PC-3 (cell line): ENCODE results near the gene SMPX. TPM values are rescaled to one million over a fixed set of nuclear protein-coding genes. Genes with fewer than 3 reads are reported as not detected.

Experiments used
- ATAC-seq: fragments of 200-7000 bp; cut with Tn5 transposase; 2 replicates; pipeline ENCODE4 v1.9.1; 2020; ENCODE audit warnings: mild to moderate bottlenecking, moderate library complexity
- BruUV-seq: library from RNA; stranded (reverse); fragments of 400-500 nt; replicated peaks from 2 replicates; lab custom pipeline; 2021; lab: Mats Ljungman, UMichigan
- CTCF ChIA-PET: fragments of 300-600 bp; sonication (Branson Sonifier 250); formaldehyde crosslinking; loops from one replicate; lab custom pipeline; 2022; ENCODE audit warnings: antibody characterized with exemption; lab: Charles Lee
- POLR2A ChIA-PET: fragments of 300-600 bp; sonication (Branson Sonifier 250); formaldehyde crosslinking; loops from one replicate; lab custom pipeline; 2022; ENCODE audit warnings: antibody characterized with exemption; ENCODE audit not compliant: unreplicated experiment; lab: Charles Lee
- DNase-seq: peaks from one replicate; pipeline ENCODE4 v3.0.0-alpha.2; 2015
- H2AFZ ChIP-seq: fragments of 300-600 bp; sonication (generic); 2 replicates; pipeline ENCODE4 v1.6.0; 2016; ENCODE audit warnings: antibody characterized with exemption, low read length
- H3F3A ChIP-seq: fragments of 300-600 bp; sonication (generic); one replicate; pipeline ENCODE4 v1.6.0; 2017; ENCODE audit warnings: antibody characterized with exemption, low read length, control low read depth, mild to moderate bottlenecking; ENCODE audit not compliant: unreplicated experiment
- H3K27ac ChIP-seq: fragments of 300-600 bp; sonication (generic); 2 replicates; pipeline ENCODE4 v1.5.1; 2016; ENCODE audit warnings: mild to moderate bottlenecking, low read length
- H3K27me3 ChIP-seq: fragments of 300-600 bp; sonication (generic); 2 replicates; pipeline ENCODE4 v1.6.1; 2016; ENCODE audit warnings: low read length, mixed read lengths
- H3K36me3 ChIP-seq: fragments of 300-600 bp; sonication (generic); 2 replicates; pipeline ENCODE4 v1.6.1; 2016; ENCODE audit warnings: low read depth, mixed run types, low read length, mixed read lengths
- H3K4me1 ChIP-seq: fragments of 300-600 bp; sonication (generic); 2 replicates; pipeline ENCODE4 v1.5.1; 2016; ENCODE audit warnings: low read length; ENCODE audit not compliant: insufficient read depth
- H3K4me2 ChIP-seq: fragments of 300-600 bp; sonication (generic); 2 replicates; pipeline ENCODE4 v1.6.0; 2016; ENCODE audit warnings: low read length
- H3K4me3 ChIP-seq: fragments of 300-600 bp; sonication (generic); 2 replicates; pipeline ENCODE4 v1.5.1; 2016; ENCODE audit warnings: mild to moderate bottlenecking, low read length, mixed read lengths
- H3K79me2 ChIP-seq: fragments of 300-600 bp; sonication (generic); 2 replicates; pipeline ENCODE4 v1.6.1; 2017; ENCODE audit warnings: low read length, mixed read lengths
- H3K9ac ChIP-seq: fragments of 300-600 bp; sonication (generic); 2 replicates; pipeline ENCODE4 v1.6.0; 2016; ENCODE audit warnings: mild to moderate bottlenecking, low read length
- H3K9me2 ChIP-seq: fragments of 300-600 bp; sonication (generic); replicated peaks from 2 replicates; pipeline ENCODE4 v1.6.1; 2016; ENCODE audit warnings: mixed run types, low read length, mixed read lengths
- H3K9me3 ChIP-seq: fragments of 300-600 bp; sonication (generic); 2 replicates; pipeline ENCODE4 v1.6.1; 2016; ENCODE audit warnings: low read length, mixed read lengths
- H4K20me1 ChIP-seq: fragments of 300-600 bp; sonication (generic); 2 replicates; pipeline ENCODE4 v1.6.1; 2016; ENCODE audit warnings: low read length, mixed read lengths
- EZH2 ChIP-seq: fragments of 300-600 bp; sonication (generic); IDR thresholded peaks from one replicate; pipeline ENCODE4 v1.6.1; 2017; ENCODE audit warnings: antibody characterized with exemption, mild to moderate bottlenecking, low read length; ENCODE audit not compliant: unreplicated experiment
- EZH2phosphoT487 ChIP-seq: fragments of 300-600 bp; sonication (generic); IDR thresholded peaks from 2 replicates; pipeline ENCODE4 v1.6.1; 2018; ENCODE audit warnings: mild to moderate bottlenecking, antibody characterized with exemption, low read length, borderline replicate concordance
- intact Hi-C: fragments of 100-400 bp; cut with micrococcal nuclease; formaldehyde crosslinking; loops from 2 replicates; pipeline ENCODE4 v1.9.0; 2023
- total RNA-seq: library from RNA; depleted of rRNA; stranded (reverse); fragments of >200 nt; gene quantifications from 2 replicates; pipeline ENCODE4 v1.2.3, GENCODE V29; 2014
- TF ChIP-seq, protein P1 (sequence below): fragments of 300-600 bp; sonication (generic); conservative IDR thresholded peaks from 2 replicates; pipeline ENCODE4 v1.5.1; 2017; ENCODE audit warnings: antibody characterized with exemption, low read depth, mild to moderate bottlenecking, low read length

The SMPX gene
- total RNA-seq, 1 experiment from 2014 or later, result not detected

DNA sequence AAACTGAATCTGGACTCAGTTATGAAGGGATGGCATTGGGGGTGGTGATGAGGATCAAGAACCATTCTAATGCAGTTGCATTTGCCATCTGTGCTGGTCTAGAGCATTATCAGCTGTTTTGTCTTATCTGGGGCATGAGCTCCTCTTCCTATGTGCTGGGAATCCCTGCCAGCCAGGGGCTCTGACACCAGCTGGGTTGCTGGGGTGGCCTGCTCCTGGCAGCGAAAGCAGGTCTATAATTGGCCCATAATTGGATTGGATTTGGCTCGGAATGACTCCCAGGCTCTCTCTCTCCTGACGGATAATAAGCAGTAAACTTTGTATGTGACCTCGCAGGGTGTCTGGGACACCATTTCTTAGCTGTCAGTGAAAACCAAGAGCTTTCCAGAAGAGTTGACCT is 34.1 kb downstream of the SMPX start:
- no peak overlapping the region for H3K4me2 ChIP-seq
- H3K36me3 ChIP-seq, result no peaks in the 10 kb centered on the region
- H3K9me3 ChIP-seq, result no peaks in the 10 kb centered on the region
- H3K9me2 ChIP-seq, result no peaks in the 10 kb centered on the region
- intact Hi-C loops, result loop anchor here (2.0 to 10.0 kb wide), 2 partner anchors 99 to 243 kb away; no protein-coding TSS in a partner anchor
- H3K27me3 ChIP-seq, result no peaks in the 10 kb centered on the region
- no peak overlapping the region for H3K9ac ChIP-seq
- CTCF ChIA-PET, result no interaction called here
- no peak overlapping the region for H2AFZ ChIP-seq
- no TSS peak for BruUV-seq
- no peak for DNase-seq
- ATAC-seq, result no peak
- no peak overlapping the region for H3K27ac ChIP-seq
- no peaks in the 10 kb centered on the region for H3K4me1 ChIP-seq
- no peaks in the 10 kb centered on the region for H3K79me2 ChIP-seq
- POLR2A ChIA-PET, result no interaction called here
- H3K4me3 ChIP-seq, result no peak overlapping the region
- no peaks in the 10 kb centered on the region for H3F3A ChIP-seq
- no peaks in the 10 kb centered on the region for H4K20me1 ChIP-seq
- no peak for TF ChIP-seq EZH2phosphoT487
- no peak for TF ChIP-seq EZH2
- TF ChIP-seq, protein P1, sequence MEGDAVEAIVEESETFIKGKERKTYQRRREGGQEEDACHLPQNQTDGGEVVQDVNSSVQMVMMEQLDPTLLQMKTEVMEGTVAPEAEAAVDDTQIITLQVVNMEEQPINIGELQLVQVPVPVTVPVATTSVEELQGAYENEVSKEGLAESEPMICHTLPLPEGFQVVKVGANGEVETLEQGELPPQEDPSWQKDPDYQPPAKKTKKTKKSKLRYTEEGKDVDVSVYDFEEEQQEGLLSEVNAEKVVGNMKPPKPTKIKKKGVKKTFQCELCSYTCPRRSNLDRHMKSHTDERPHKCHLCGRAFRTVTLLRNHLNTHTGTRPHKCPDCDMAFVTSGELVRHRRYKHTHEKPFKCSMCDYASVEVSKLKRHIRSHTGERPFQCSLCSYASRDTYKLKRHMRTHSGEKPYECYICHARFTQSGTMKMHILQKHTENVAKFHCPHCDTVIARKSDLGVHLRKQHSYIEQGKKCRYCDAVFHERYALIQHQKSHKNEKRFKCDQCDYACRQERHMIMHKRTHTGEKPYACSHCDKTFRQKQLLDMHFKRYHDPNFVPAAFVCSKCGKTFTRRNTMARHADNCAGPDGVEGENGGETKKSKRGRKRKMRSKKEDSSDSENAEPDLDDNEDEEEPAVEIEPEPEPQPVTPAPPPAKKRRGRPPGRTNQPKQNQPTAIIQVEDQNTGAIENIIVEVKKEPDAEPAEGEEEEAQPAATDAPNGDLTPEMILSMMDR, result no peak

DNA sequence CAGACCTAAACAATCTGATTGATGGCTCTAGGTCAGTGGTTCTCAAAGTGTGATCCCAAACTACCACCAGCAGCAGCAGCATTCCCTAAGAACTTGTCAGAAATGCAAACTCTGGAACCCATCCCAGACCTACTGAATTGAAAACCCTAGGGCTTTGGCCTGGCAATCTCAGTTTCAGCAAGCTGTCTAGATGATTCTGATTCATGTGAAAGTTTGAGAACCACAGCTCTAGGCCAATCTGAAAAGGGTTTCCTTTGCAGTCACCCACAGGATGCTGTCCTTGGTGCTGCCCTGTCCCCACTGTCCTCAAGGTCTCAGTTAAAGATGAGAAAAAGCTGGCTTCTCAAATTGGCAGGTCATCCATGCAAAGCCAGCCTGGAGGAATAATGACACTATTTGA is 34.8 kb downstream of the SMPX start:
- Histone ChIP-seq H3K36me3 (no peaks in the 10 kb centered on the region), H3F3A (no peaks in the 10 kb centered on the region), H3K27ac (no peak overlapping the region), H3K9me2 (no peaks in the 10 kb centered on the region), H3K9ac (no peak overlapping the region), H3K79me2 (no peaks in the 10 kb centered on the region), H3K27me3 (no peaks in the 10 kb centered on the region), H2AFZ (no peak overlapping the region), H4K20me1 (no peaks in the 10 kb centered on the region), H3K4me1 (no peaks in the 10 kb centered on the region), H3K4me3 (no peak overlapping the region), H3K9me3 (no peaks in the 10 kb centered on the region), H3K4me2 (no peak overlapping the region)
- intact Hi-C loops, result loop anchor here (10.0 kb wide), 1 partner anchor 98 kb away; no protein-coding TSS in a partner anchor
- BruUV-seq, result no TSS peak
- peak; percentile 42 for DNase-seq
- TF ChIP-seq EZH2phosphoT487, result no peak
- TF ChIP-seq EZH2, result no peak
- TF ChIP-seq, protein P1, result no peak
- ATAC-seq, result no peak
- ChIA-PET CTCF (no interaction called here), POLR2A (no interaction called here)

DNA sequence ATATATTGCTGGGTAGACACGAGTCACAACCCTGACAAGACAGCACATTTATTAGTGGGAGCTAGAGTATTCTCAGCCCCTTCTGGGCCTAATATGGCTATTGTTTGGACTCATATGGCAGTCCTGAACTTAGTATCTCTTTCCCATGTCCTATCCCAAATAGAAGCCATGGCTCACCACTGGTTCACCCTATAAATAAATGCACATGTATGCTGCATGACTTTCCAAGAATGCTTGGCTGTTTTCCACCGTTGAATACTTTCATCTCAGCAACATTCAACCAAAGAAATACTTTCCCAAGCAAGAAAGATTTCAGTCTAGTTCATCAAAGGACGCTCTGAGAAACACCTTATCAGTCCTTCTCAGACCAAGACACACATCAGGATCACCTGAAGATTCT is 36.7 kb downstream of the SMPX start:
- BruUV-seq, result no TSS peak
- Histone ChIP-seq H3K79me2 (no peaks in the 10 kb centered on the region), H3K36me3 (no peaks in the 10 kb centered on the region), H3K4me1 (no peaks in the 10 kb centered on the region), H3K4me2 (no peak overlapping the region), H3K9ac (no peak overlapping the region), H2AFZ (no peak overlapping the region), H3K27me3 (no peaks in the 10 kb centered on the region), H3K27ac (no peak overlapping the region), H3F3A (no peaks in the 10 kb centered on the region), H4K20me1 (no peaks in the 10 kb centered on the region), H3K9me2 (no peaks in the 10 kb centered on the region), H3K4me3 (no peak overlapping the region), H3K9me3 (no peaks in the 10 kb centered on the region)
- no peak for ATAC-seq
- TF ChIP-seq, protein P1, result no peak
- TF ChIP-seq EZH2phosphoT487, result no peak
- no peak for TF ChIP-seq EZH2
- intact Hi-C loops, result loop anchor here (10.0 kb wide), 1 partner anchor 96 kb away; no protein-coding TSS in a partner anchor
- DNase-seq, result no peak
- ChIA-PET CTCF (no interaction called here), POLR2A (no interaction called here)
